Measurements from ENCODE around the gene BPIFA3. TPM values are rescaled to one million over a fixed set of nuclear protein-coding genes. Genes with fewer than 3 reads are reported as not detected.

The BPIFA3 gene
- polyA plus RNA-seq, 1 donor from 2014 or later = not detected

DNA sequence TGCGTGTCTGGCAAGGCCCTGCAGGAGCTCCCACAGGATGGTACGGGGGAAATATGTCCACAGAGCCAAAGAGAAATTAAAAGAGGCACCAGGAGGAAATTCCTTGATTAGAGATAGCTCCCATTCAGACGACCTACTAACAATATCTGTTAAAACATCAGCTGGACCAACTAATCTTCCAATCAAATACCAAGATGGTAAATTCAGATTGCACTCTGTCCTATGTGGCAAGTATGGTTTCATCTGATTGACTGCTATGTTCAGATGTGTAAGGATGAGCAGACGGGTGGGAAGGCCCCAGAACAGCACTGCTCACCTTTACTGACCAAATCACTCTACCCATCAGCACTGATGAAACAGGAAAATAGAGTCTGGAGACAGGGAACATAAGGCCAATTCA, 29.7 kb upstream of the BPIFA3 start:
- TF ChIP-seq TAF1 (IDR thresholded peaks at IDR 0.05; ENCODE audit: low read depth) (no peak), EZH2 (IDR thresholded peaks at IDR 0.05; ENCODE audit: borderline replicate concordance, insufficient read depth, low read length, poor library complexity, severe bottlenecking) (no peak), SMC3 (conservative IDR thresholded peaks at IDR 0.05; ENCODE audit: poor library complexity) (no peak), REST (IDR thresholded peaks at IDR 0.05; ENCODE audit: borderline replicate concordance) (no peak), EP300 (conservative IDR thresholded peaks at IDR 0.05; ENCODE audit: poor library complexity, severe bottlenecking) (no peak), RAD21 (conservative IDR thresholded peaks at IDR 0.05) (no peak), MXI1 (conservative IDR thresholded peaks at IDR 0.05; ENCODE audit: poor library complexity, severe bottlenecking) (no peak), CTCF (IDR thresholded peaks at IDR 0.05; ENCODE audit: poor library complexity, severe bottlenecking) (no peak), POLR2AphosphoS5 (IDR thresholded peaks at IDR 0.05) (no peak)
- Histone ChIP-seq H2AFZ (ENCODE audit: low read depth, low read length) (no peak overlapping the region), H3K27ac (ENCODE audit: low read length) (no peak overlapping the region), H3K36me3 (ENCODE audit: insufficient read depth, low read length) (no peaks in the 10 kb centered on the region), H3K4me2 (ENCODE audit: low read length) (no peak overlapping the region), H3K9me3 (ENCODE audit: low read length) (no peaks in the 10 kb centered on the region), H4K20me1 (ENCODE audit: insufficient read depth) (no peaks in the 10 kb centered on the region), H3K79me2 (replicated peaks; ENCODE audit: insufficient read depth, low read length) (no peaks in the 10 kb centered on the region), H3K9ac (ENCODE audit: low read length) (no peak overlapping the region), H3K4me3 (ENCODE audit: low read length) (no peak overlapping the region), H3F3A (ENCODE audit: insufficient read depth, low read length, poor library complexity, severe bottlenecking) (no peaks in the 10 kb centered on the region), H3K9me2 (ENCODE audit: insufficient read depth, low read length) (no peaks in the 10 kb centered on the region), H3K27me3 (ENCODE audit: insufficient read depth, low read depth, low read length) (no peaks in the 10 kb centered on the region)

DNA sequence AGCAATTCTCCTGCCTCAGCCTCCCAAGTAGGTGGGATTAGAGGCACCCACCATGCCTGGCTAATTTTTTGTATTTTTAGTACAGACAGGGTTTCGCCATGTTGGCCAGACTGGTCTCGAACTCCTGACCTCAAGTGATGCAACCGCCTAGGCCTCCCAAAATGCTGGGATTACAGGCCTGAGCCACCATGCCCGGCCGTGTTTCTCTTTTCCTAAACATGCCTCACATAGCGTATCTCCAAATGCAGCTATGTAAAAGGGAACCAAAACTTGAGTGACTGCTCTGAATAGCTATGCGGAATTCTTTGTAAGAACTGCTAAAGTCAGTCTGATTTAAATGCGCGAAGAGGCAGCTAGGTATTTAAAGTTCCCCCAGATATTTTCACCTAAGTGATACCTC, 28.7 kb upstream of the BPIFA3 start:
- Histone ChIP-seq H3K4me3 (ENCODE audit: low read length) (no peak overlapping the region), H3K4me2 (ENCODE audit: low read length) (no peak overlapping the region), H3K9me3 (ENCODE audit: low read length) (no peaks in the 10 kb centered on the region), H3K36me3 (ENCODE audit: insufficient read depth, low read length) (no peaks in the 10 kb centered on the region), H3F3A (ENCODE audit: insufficient read depth, low read length, poor library complexity, severe bottlenecking) (no peaks in the 10 kb centered on the region), H4K20me1 (ENCODE audit: insufficient read depth) (no peaks in the 10 kb centered on the region), H3K9me2 (ENCODE audit: insufficient read depth, low read length) (no peaks in the 10 kb centered on the region), H3K79me2 (replicated peaks; ENCODE audit: insufficient read depth, low read length) (no peaks in the 10 kb centered on the region), H3K27me3 (ENCODE audit: insufficient read depth, low read depth, low read length) (no peaks in the 10 kb centered on the region), H2AFZ (ENCODE audit: low read depth, low read length) (no peak overlapping the region), H3K27ac (ENCODE audit: low read length) (no peak overlapping the region), H3K9ac (ENCODE audit: low read length) (no peak overlapping the region)
- TF ChIP-seq EP300 (conservative IDR thresholded peaks at IDR 0.05; ENCODE audit: poor library complexity, severe bottlenecking) (no peak), CTCF (IDR thresholded peaks at IDR 0.05; ENCODE audit: poor library complexity, severe bottlenecking) (no peak), REST (IDR thresholded peaks at IDR 0.05; ENCODE audit: borderline replicate concordance) (no peak), EZH2 (IDR thresholded peaks at IDR 0.05; ENCODE audit: borderline replicate concordance, insufficient read depth, low read length, poor library complexity, severe bottlenecking) (no peak), POLR2AphosphoS5 (IDR thresholded peaks at IDR 0.05) (no peak), MXI1 (conservative IDR thresholded peaks at IDR 0.05; ENCODE audit: poor library complexity, severe bottlenecking) (no peak), RAD21 (conservative IDR thresholded peaks at IDR 0.05) (no peak), SMC3 (conservative IDR thresholded peaks at IDR 0.05; ENCODE audit: poor library complexity) (no peak)
